Activated CD8-positive, alpha-beta memory T cell treated with anti-CD3 and anti-CD28 coated beads for 36 hours (primary cell): ENCODE measurements around the gene HELB. TPM values are rescaled to one million over a fixed set of nuclear protein-coding genes. Genes with fewer than 3 reads are reported as not detected.

Experiments
- CTCF ChIA-PET: fragments of 350-600 bp; sonication (Branson Sonifier 250); formaldehyde crosslinking; loops from one replicate; lab custom pipeline; 2021; ENCODE audit warnings: antibody characterized with exemption; lab: Charles Lee
- POLR2A ChIA-PET: fragments of 350-600 bp; sonication (Branson Sonifier 250); formaldehyde crosslinking; loops from one replicate; lab custom pipeline; 2021; ENCODE audit warnings: antibody characterized with exemption; lab: Charles Lee
- total RNA-seq, 2 experiments: library from RNA; stranded (reverse); gene quantifications; one replicate each; pipeline ENCODE4 v1.2.3, GENCODE V29; 2021

The HELB gene
- total RNA-seq = 10 to 100 TPM; 10.6 to 12.1 TPM

DNA sequence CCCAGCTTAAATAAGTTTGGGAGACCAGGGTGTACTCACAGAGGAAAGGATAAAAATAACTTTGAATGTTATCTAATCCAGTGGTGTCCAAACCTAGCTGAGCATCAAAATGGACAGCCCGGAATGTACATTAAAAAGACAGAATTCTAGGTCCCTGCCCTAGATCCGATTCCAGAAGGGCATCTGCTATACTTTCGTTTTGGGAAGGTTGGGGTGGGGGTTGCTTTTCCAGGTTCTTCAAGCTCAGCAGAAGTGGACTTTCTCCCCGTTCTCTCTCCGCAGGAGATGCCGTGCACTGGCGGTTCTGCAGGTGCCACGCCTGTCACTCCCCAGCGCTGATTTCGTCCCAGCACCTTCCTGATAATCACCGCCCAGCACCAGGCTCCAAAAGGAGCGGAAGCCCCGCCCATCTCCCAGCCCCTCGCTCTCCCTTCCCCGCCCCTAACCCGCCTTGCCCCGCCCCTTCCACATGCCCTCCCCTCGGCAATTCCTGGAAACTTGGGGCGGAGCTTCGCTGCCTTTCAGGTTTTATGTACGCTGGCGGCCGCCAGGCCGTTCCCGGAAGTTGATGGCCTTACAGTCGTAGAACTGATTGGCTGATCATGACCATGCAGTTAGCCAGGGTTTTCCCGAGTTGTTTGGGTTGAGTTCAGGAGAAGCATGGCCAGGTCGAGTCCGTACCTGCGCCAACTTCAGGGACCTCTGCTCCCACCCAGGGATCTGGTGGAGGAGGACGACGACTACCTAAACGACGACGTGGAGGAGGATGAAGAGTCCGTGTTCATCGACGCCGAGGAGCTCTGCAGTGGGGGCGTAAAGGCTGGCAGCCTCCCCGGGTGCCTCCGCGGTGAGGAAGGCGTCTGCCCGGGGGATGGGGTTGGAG is at the start of gene HELB:
Gene HELB, plus strand, starts transcription at position 550 of the 883 bp plus-strand sequence. Its CDS starts 111 bp downstream, at position 661.
- POLR2A ChIA-PET = interaction anchor here (1.4 to 2.1 kb wide), 5 partner anchors 14 to 172 kb away, joined by 7 to 11 read pairs (median 10); partner anchors contain the start of genes LLPH and TMBIM4

DNA sequence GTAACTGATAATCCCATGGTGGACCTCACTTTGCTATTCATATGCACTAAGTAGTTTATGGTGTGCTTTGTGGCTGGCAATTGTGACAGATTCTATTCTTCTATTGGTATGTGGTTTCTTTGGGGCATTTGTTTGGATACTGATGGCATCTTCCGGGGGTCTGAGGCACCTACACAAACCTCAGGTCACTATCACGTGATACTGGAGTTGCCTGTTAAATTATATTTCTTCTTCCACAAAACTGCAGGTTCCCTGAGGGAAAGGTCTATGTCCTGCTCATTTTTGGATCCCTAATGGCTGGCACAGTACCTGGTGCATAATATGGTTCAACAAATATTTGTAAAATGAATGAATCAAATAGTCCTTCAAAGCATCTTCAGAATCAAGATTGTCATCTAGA is 49.5 kb upstream of the HELB start:
- ChIA-PET CTCF (no interaction called here), POLR2A (no interaction called here)

More for the DNA sequence above, at the start of gene HELB:
- CTCF ChIA-PET = interaction anchor here (1.0 to 1.5 kb wide), 3 partner anchors 14 to 23 kb away, joined by 4 to 7 read pairs (median 4); no protein-coding TSS in a partner anchor

DNA sequence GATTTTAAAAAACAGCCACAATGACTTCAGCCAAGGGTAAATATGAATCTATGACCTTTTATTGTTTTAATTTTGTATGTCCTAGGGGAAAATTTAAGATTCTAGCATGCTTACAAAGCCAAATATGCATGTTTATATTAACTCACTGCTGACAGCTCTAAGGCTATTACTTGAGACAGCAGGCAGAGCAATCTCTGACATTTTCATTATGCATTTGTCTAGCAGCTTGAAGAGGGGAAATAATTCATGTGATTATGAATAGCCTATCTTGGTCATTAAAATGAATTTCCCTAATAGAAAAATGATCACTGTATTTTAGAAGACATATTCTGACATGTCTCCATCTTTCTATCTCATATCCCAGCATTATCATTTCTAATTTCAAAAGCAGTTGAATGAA is 46.6 kb upstream of the HELB start:
- ChIA-PET CTCF (no interaction called here), POLR2A (no interaction called here)

DNA sequence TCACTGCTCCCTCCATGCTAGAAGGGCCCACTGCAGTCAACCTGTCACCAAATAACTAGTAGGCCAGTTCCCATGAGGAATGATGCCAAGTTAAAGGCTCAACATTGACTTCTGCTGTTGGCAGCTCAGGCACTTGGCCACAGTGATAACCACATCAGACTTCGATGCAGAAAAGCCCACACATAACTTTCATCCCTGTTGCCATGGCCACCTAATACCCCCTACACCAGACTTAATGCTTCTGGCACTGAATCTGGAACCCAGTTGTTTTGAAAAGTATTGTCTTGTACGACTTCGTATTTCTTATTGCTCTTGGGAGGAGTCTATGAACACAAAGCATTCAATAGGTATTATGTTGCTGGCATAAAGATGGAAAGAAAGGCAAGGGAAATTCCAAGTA is 44.3 kb upstream of the HELB start:
- CTCF ChIA-PET = no interaction called here
- POLR2A ChIA-PET = no interaction called here

DNA sequence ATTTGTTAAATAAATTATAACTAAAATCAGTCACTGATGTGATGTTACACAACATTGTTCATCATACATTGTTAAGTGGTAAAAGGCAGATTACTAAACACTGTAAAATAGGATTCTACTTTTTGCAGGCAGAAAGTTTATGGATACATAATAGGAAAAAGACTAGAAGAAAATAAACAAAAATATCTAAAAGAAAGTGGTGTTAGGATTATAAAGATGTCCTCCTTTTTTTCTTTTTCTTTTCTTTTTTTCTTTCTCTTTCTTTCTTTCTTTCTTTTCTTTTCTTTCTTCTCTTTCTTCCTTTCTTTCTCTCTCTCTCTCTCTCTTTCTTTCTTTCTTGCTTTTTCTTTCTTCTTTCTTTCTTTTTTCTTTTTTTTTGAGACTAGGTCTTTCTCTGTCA is 39.6 kb upstream of the HELB start:
- ChIA-PET CTCF (no interaction called here), POLR2A (no interaction called here)

- CTCF ChIA-PET = interaction anchor here (0.7 kb wide), 1 partner anchor 42 kb away, joined by 3 read pairs; no protein-coding TSS in a partner anchor
- POLR2A ChIA-PET = no interaction called here
Observed at GRCh38 chr12:66268562-66268961, 33.7 kb upstream of the HELB start.

- CTCF ChIA-PET = interaction anchor here (0.7 to 1.7 kb wide), 4 partner anchors 42 to 138 kb away, joined by 3 to 8 read pairs (median 4); no protein-coding TSS in a partner anchor
Observed at GRCh38 chr12:66269142-66269541, 33.2 kb upstream of the HELB start.

GRCh38 chr12:66269757-66270383 is 32.4 kb upstream of the HELB start:
- CTCF ChIA-PET = interaction anchor here (1.3 to 1.7 kb wide), 3 partner anchors 106 to 137 kb away, joined by 3 to 8 read pairs (median 4); no protein-coding TSS in a partner anchor
- POLR2A ChIA-PET = no interaction called here

More at GRCh38 chr12:66269142-66269541, 33.2 kb upstream of the HELB start:
- POLR2A ChIA-PET = no interaction called here

DNA sequence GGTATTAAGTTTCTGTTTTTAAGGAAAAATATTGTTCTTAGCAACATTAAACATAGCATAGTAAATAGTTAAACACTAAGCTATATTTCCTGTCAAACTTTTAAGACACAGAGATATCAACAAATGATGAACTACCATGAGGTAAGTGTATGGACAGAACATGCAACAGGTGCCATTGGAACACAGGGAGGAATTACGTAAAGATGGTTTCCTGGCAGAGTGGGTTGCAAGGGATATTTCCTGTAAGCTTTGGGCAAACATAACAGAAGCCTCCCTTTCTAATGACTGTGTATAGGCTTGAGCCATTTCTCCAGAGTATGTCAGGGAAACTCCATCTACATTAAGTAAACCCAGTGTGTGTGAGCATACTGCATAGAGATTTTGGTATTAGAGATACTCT is 31.7 kb upstream of the HELB start:
- POLR2A ChIA-PET = no interaction called here
- CTCF ChIA-PET = interaction anchor here (0.6 to 1.7 kb wide), 4 partner anchors 106 to 1369 kb away, joined by 3 to 8 read pairs (median 4); no protein-coding TSS in a partner anchor

- CTCF ChIA-PET = no interaction called here
- POLR2A ChIA-PET = interaction anchor here (0.6 kb wide), 1 partner anchor 102 kb away, joined by 4 read pairs; no protein-coding TSS in a partner anchor
Observed at GRCh38 chr12:66272650-66273049, 29.6 kb upstream of the HELB start.

DNA sequence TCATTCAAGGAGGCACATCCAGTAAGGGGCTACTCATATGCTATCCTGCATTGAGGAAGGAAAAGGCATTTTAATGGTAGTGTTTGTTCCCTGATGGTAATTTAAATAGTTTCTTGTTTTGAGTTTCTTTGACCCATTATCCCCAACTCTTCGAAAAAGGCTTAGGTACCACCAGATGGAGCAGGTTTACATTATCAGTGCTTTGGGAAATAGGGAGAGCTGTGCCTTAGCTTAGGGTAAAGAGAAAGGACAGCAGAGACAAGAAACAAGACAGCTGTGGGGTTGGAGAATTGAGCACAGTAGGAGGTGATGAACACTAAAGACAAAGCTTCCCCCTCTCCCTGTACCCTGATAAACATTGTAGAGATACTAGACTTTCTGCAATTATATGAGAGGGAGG is 29.1 kb upstream of the HELB start:
- ChIA-PET POLR2A (interaction anchor here (0.6 kb wide), 1 partner anchor 103 kb away, joined by 4 read pairs; no protein-coding TSS in a partner anchor), CTCF (no interaction called here)

DNA sequence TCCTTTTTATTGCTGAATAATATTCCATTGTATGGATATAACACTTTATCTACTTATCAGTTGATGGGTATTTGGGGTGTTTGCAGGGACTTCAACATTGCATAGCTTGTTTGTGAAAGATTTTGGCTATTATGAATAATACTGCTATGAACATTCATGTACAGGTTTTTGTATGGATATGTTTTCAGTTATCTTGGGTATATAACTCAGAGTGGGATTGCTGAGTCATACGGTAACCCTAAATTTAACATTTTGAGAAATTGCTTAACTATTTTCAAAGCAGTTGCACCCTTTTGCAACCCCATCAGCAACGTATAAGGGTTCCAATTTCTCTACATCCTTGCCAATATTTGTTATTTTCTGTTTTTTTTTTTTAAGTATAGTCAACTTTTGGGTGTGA is 27.3 kb upstream of the HELB start:
- CTCF ChIA-PET = interaction anchor here (0.9 kb wide), 1 partner anchor 419 kb away, joined by 3 read pairs; no protein-coding TSS in a partner anchor
- POLR2A ChIA-PET = no interaction called here

DNA sequence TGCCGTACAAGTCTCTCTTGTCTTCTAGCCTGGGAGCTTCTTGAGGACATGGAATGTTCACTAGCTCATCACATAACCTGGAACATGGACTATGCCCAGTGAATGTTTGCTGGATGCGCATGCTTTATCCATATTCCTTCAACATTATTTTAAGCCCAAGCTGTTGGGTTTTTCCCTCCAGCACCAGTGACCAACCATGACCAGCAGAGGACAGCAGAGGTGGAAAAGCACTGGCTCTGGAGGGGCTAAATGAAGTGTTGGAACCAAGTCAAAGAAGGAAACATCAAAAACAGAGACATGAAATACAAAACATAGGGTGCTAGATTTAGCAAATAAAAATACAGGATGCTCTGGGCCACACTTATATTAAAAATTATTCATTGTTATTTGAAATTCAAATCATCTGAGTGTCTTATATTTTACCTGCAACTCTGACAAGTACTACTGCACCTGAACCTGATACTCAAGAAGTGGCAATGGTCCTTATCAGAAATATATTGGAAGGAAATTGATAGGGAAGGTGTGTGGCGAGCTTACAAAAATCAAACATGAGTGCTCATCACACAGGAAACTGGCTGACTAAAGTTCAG is 23.1 kb upstream of the HELB start:
- POLR2A ChIA-PET = no interaction called here
- CTCF ChIA-PET = interaction anchor here (0.9 to 1.4 kb wide), 4 partner anchors 9 to 127 kb away, joined by 3 to 6 read pairs (median 4); partner anchors contain the start of gene HELB

GRCh38 chr12:66280561-66280960 is 21.7 kb upstream of the HELB start:
- POLR2A ChIA-PET = no interaction called here
- CTCF ChIA-PET = no interaction called here

DNA sequence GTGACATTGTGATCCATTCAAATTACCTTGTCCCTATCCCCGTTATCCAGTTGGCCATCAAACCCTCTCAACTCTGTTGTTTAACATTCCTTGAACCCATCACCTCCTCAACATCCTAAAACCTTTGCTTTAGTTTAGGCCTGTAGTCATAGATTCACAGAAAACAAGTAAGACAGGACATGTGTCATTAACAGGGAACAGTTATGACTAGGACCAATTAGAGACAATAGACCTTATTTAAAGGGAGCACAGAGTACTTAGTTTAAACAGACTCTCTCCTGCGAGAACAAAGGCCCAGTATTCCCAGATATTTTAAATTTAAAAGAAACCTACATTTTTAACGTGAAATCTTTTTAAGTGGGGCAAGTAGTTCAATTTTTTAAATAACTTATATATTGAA is 20.0 kb upstream of the HELB start:
- POLR2A ChIA-PET = no interaction called here

DNA sequence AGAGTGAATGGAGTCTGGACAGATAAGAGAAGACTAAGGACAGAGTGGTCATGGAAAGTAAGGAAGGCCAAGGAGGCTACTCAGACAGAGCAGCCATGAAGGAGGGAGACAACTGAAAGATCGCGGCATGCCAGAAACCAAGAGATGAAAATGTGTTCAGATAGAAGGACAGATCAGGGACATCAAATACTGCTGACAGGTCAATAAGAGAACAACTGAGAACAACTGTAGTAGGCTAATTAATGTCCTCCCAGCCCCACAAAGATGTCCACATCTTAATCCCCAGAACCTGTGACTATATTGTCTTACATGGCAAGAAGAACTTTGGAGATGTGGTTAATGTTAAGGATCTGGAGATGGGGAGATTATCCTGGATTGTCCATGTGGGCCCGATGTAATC is 15.0 kb upstream of the HELB start:
- ChIA-PET CTCF (interaction anchor here (2.3 kb wide), 1 partner anchor 15 kb away, joined by 7 read pairs; the partner anchor contains the start of gene HELB), POLR2A (no interaction called here)

More for the DNA sequence above, 20.0 kb upstream of the HELB start:
- CTCF ChIA-PET = no interaction called here

DNA sequence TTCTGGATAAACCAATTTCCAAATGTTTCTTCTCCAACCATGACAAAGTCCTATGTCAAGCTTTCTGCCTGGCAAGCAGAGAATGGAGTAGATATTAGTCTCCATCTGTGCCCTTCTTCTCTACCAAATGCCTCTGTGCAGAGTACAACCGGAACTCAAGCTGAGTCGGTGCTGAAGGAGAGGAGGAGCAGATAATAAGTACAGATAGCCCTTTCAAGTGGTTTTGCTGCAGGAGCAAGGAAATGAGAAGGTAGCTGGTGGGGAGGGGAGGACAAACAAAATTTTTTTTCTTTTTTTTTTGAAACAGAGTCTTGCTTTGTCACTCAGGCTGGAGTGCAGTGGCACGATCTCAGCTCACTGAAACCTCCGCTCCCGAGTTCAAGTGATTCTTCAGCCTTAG is 14.2 kb upstream of the HELB start:
- ChIA-PET CTCF (interaction anchor here (0.9 to 1.1 kb wide), 2 partner anchors 9 to 14 kb away, joined by 4 to 6 read pairs; partner anchors contain the start of gene HELB), POLR2A (interaction anchor here (0.7 to 1.2 kb wide), 2 partner anchors 14 to 157 kb away, joined by 3 to 11 read pairs; partner anchors contain the start of gene HELB)

DNA sequence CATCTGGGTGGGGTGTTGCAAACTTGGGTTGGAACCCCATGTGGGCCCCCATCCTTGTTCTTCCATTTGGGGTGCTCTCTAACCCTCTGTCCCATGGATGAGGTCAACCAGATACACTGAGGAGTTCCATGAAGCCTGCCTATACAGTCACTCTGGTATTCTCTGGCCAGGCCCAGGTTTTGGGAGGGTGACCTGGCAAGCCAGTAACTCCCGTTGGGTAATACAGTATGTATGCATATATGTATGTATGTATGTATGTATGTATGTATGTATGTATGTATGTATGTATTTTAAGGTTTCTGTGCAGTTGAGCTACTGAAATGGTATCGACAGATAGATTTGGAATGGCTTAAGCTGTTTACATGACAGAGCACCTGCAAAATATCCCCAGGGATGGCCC is 12.8 kb upstream of the HELB start:
- ChIA-PET POLR2A (no interaction called here), CTCF (no interaction called here)

GRCh38 chr12:66290716-66291200 is 11.5 kb upstream of the HELB start:
- ChIA-PET CTCF (no interaction called here), POLR2A (interaction anchor here (0.6 kb wide), 1 partner anchor 12 kb away, joined by 5 read pairs; no protein-coding TSS in a partner anchor)
